GM12872 (cell line): ENCODE measurements around the gene MBD2.

ENCODE experiments used
- TF ChIP-seq, protein P1 (sequence below): IDR thresholded peaks from 3 replicates; pipeline ENCODE4 v1.5.1; 2011; ENCODE audit warnings: low read depth, mild to moderate bottlenecking, low read length, moderate library complexity; ENCODE audit not compliant: insufficient read depth

MBD2 gene

DNA sequence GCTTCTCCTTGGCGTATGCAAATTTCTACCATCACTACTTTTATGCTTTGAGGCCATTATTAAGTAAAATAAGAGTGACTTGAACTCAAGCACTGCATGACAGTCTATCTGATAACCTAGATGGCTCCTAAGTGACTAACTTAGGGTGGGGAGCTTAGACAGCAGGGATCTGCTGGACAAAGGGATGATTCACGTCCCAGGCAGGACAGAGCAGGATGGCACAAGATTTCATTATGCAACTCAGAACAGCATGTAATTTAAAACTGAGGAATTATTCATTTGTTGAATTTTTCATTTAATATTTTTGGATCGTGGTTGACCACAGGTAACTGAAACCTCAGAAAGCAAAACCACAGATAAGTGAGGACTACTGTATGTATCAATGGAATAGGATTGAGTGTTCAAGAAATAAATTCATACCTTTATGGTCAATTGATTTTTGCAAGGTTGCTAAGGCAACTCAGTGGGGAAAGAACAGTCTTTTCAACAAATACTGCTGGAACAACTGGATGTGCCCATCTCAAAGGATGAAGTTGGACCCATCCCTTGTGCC lies 115.3 kb downstream of the MBD2 start:
- TF ChIP-seq, protein P1, sequence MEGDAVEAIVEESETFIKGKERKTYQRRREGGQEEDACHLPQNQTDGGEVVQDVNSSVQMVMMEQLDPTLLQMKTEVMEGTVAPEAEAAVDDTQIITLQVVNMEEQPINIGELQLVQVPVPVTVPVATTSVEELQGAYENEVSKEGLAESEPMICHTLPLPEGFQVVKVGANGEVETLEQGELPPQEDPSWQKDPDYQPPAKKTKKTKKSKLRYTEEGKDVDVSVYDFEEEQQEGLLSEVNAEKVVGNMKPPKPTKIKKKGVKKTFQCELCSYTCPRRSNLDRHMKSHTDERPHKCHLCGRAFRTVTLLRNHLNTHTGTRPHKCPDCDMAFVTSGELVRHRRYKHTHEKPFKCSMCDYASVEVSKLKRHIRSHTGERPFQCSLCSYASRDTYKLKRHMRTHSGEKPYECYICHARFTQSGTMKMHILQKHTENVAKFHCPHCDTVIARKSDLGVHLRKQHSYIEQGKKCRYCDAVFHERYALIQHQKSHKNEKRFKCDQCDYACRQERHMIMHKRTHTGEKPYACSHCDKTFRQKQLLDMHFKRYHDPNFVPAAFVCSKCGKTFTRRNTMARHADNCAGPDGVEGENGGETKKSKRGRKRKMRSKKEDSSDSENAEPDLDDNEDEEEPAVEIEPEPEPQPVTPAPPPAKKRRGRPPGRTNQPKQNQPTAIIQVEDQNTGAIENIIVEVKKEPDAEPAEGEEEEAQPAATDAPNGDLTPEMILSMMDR = no peak

DNA sequence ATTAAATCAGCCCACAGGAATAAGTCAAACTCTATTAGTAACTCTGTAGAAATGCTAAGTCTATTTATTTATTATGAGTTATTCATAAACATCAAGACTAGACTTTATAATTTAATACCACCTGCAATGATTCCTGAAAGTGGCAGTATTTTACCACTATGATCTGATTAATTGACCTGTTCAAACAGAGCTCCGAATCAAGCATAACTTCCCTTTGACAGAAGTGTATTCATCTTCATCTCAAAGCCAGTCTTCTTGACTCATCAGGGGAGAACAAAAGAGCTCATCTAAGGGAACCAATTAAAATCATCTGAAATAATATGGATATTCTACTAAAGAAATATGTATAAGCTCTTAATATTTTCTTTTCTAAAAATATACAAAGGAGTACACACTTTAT lies 122.3 kb downstream of the MBD2 start:
- TF ChIP-seq, protein P1 = no peak
